NCI-H1092 treated with DMSO at 0.1 percent for 48 hours (cell line): ENCODE measurements around the gene PRKCH.
"Not testable (repeated sequence)": the region's sequence is repeated elsewhere in the genome, so short reads cannot be mapped to it uniquely, and the experiment has no call there.

Experiments used
- DNase-seq: peaks from one replicate; lab custom pipeline; 2025; lab: John Stamatoyannopoulos, UW

Gene PRKCH

GRCh38 chr14:61516118-61516743 is 194.9 kb downstream of the PRKCH start:
- no peak for DNase-seq

GRCh38 chr14:61516964-61517653 is 195.7 kb downstream of the PRKCH start:
- DNase-seq = no peak

- no peak for DNase-seq
Measured at GRCh38 chr14:61517911-61518384, 196.6 kb downstream of the PRKCH start.

GRCh38 chr14:61518403-61518802 is 197.0 kb downstream of the PRKCH start:
- no peak for DNase-seq

- DNase-seq = no peak
Measured at GRCh38 chr14:61519106-61519505, 197.7 kb downstream of the PRKCH start.

GRCh38 chr14:61519735-61520134 is 198.4 kb downstream of the PRKCH start:
- DNase-seq = no peak

GRCh38 chr14:61520576-61520975 is 199.2 kb downstream of the PRKCH start:
- no peak for DNase-seq

- DNase-seq = no peak
Measured at GRCh38 chr14:61521773-61522172, 200.4 kb downstream of the PRKCH start.

GRCh38 chr14:61523751-61524150 is 202.4 kb downstream of the PRKCH start:
- no peak for DNase-seq

- DNase-seq = peak; percentile 54
Measured at GRCh38 chr14:61524211-61524806, 202.9 kb downstream of the PRKCH start.

GRCh38 chr14:61524936-61525292 is 203.5 kb downstream of the PRKCH start:
- no peak for DNase-seq

- no peak for DNase-seq
Measured at GRCh38 chr14:61525293-61526011, 204.1 kb downstream of the PRKCH start.

GRCh38 chr14:61526405-61527312 is 205.3 kb downstream of the PRKCH start:
- DNase-seq = no peak

GRCh38 chr14:61527325-61528100 is 206.1 kb downstream of the PRKCH start:
- no peak for DNase-seq

- no peak for DNase-seq
Measured at GRCh38 chr14:61528591-61529021, 207.2 kb downstream of the PRKCH start.

- not testable (repeated sequence) for DNase-seq
Measured at GRCh38 chr14:61529360-61529759, 208.0 kb downstream of the PRKCH start.

- no peak for DNase-seq
Measured at GRCh38 chr14:61530296-61530695, 208.9 kb downstream of the PRKCH start.

GRCh38 chr14:61530896-61531295 is 209.5 kb downstream of the PRKCH start:
- DNase-seq = no peak

GRCh38 chr14:61531465-61532122 is 210.2 kb downstream of the PRKCH start:
- no peak for DNase-seq

GRCh38 chr14:61532123-61532505 is 210.7 kb downstream of the PRKCH start:
- no peak for DNase-seq
